SK-N-SH (cell line): ENCODE measurements around the gene RBL1. TPM values are rescaled to one million over a fixed set of nuclear protein-coding genes. Genes with fewer than 3 reads are reported as not detected.

ENCODE experiments used
- CTCF ChIA-PET: fragments of 300-600, 350-600 bp; formaldehyde crosslinking; extraction: SDS; loops from one replicate; lab custom pipeline; 2021; lab: Yijun Ruan, JAX
- POLR2A ChIA-PET: fragments of 350-600 bp; sonication (Branson Sonifier 250); formaldehyde crosslinking; extraction: SDS; loops from one replicate; lab custom pipeline; 2020; ENCODE audit warnings: antibody characterized with exemption, inconsistent platforms; lab: Yijun Ruan, JAX
- DNase-seq: peaks from one replicate; pipeline ENCODE4 v3.0.0; 2012
- H2AFZ ChIP-seq: fragments of 200-600 bp; sonication (generic); 2 replicates; pipeline ENCODE4 v1.8.1; 2016; ENCODE audit warnings: antibody characterized with exemption, mild to moderate bottlenecking, low read depth
- H3F3A ChIP-seq: fragments of 200-600 bp; sonication (generic); replicated peaks from 2 replicates; pipeline ENCODE3; 2016; ENCODE audit warnings: antibody characterized with exemption, mild to moderate bottlenecking; ENCODE audit not compliant: insufficient read depth
- H3K27ac ChIP-seq, 2 experiments: fragments of 200-500 bp in 1 of 2; fragments of 200-600 bp in 1 of 2; sonication (Bioruptor generic) in 1 of 2; sonication (generic), shearing (Covaris generic) in 1 of 2; 2 replicates each; pipeline versions ENCODE4 v1.5.1 to v1.6.1; 2014 to 2016; ENCODE audit warnings: low read depth in 2 of 2, inconsistent platforms in 1 of 2, low read length in 1 of 2, mild to moderate bottlenecking in 1 of 2, mixed read lengths in 1 of 2
- H3K27me3 ChIP-seq: fragments of 200-600 bp; sonication (generic), shearing (Covaris generic); 2 replicates; pipeline ENCODE4 v1.6.1; 2016; ENCODE audit warnings: mixed run types; ENCODE audit not compliant: insufficient read depth
- H3K36me3 ChIP-seq, 2 experiments: fragments of 200-500 bp in 1 of 2; fragments of 200-600 bp in 1 of 2; sonication (Bioruptor generic) in 1 of 2; sonication (generic) in 1 of 2; replicated peaks in 1 of 2; 2 replicates each; pipeline versions ENCODE3 to v1.5.1; 2014 to 2016; ENCODE audit warnings: low read length in 1 of 2, mild to moderate bottlenecking in 1 of 2; ENCODE audit not compliant: insufficient read depth in 2 of 2, control insufficient read depth in 1 of 2
- H3K4me1 ChIP-seq, 2 experiments: fragments of 200-500 bp in 1 of 2; fragments of 200-600 bp in 1 of 2; sonication (Bioruptor generic) in 1 of 2; sonication (generic), shearing (Covaris generic) in 1 of 2; 2 replicates each; pipeline versions ENCODE4 v1.5.1 to v1.6.1; 2014 to 2016; ENCODE audit warnings: low read depth in 1 of 2, low read length in 1 of 2, mixed run types in 1 of 2; ENCODE audit not compliant: insufficient read depth in 2 of 2, control insufficient read depth in 1 of 2
- H3K4me2 ChIP-seq: fragments of 200-600 bp; sonication (generic), shearing (Covaris generic); 2 replicates; pipeline ENCODE4 v1.6.1; 2017; ENCODE audit warnings: mixed run types
- H3K4me3 ChIP-seq, 2 experiments: fragments of 200-500 bp in 1 of 2; fragments of 200-600 bp in 1 of 2; sonication (Bioruptor generic) in 1 of 2; sonication (generic), shearing (Covaris generic) in 1 of 2; 2 replicates each; pipeline versions ENCODE4 v1.5.1 to v1.8.1; 2014 to 2016; ENCODE audit warnings: low read depth in 2 of 2, inconsistent platforms in 1 of 2, low read length in 1 of 2, mild to moderate bottlenecking in 1 of 2, mixed read lengths in 1 of 2, moderate library complexity in 1 of 2
- H3K79me2 ChIP-seq: fragments of 200-600 bp; sonication (generic); 2 replicates; pipeline ENCODE4 v1.8.1; 2017; ENCODE audit warnings: mild to moderate bottlenecking; ENCODE audit not compliant: insufficient read depth
- H3K9ac ChIP-seq: fragments of 200-600 bp; sonication (generic); 2 replicates; pipeline ENCODE4 v1.6.1; 2017; ENCODE audit warnings: mixed run types
- H3K9me2 ChIP-seq: fragments of 200-600 bp; sonication (generic); 2 replicates; pipeline ENCODE4 v1.6.1; 2017; ENCODE audit warnings: mixed run types
- H3K9me3 ChIP-seq: fragments of 200-600 bp; sonication (generic); 2 replicates; pipeline ENCODE4 v1.6.1; 2017; ENCODE audit warnings: mixed run types, mild to moderate bottlenecking, moderate library complexity
- H4K20me1 ChIP-seq: fragments of 200-600 bp; sonication (generic); 2 replicates; pipeline ENCODE4 v1.6.1; 2017; ENCODE audit warnings: mild to moderate bottlenecking, mixed run types; ENCODE audit not compliant: insufficient read depth
- CHD2 ChIP-seq: fragments of 150-350 bp; IDR thresholded peaks from 2 replicates; pipeline ENCODE4 v1.6.1; 2018; ENCODE audit warnings: low read length; ENCODE audit not compliant: partially characterized antibody
- ELF1 ChIP-seq: IDR thresholded peaks from 2 replicates; pipeline ENCODE4 v1.4.0; 2012
- EP300 ChIP-seq, 2 experiments: IDR thresholded peaks; 2 replicates each; pipeline versions ENCODE4 v1.4.0 to v1.6.1; 2012; ENCODE audit warnings: borderline replicate concordance in 1 of 2, low read depth in 1 of 2, low read length in 1 of 2
- EZH2phosphoT487 ChIP-seq: fragments of 200-600 bp; sonication (generic); IDR thresholded peaks from 2 replicates; pipeline ENCODE4 v1.6.1; 2017; ENCODE audit warnings: low read depth, mixed run types, mild to moderate bottlenecking, antibody characterized with exemption, moderate library complexity, borderline replicate concordance
- FOSL2 ChIP-seq: IDR thresholded peaks from 2 replicates; pipeline ENCODE4 v1.4.0; 2012; ENCODE audit warnings: low read depth, mild to moderate bottlenecking, moderate library complexity, borderline replicate concordance
- FOXJ3 ChIP-seq: sonication (generic); formaldehyde crosslinking; IDR thresholded peaks from 2 replicates; pipeline ENCODE4 v1.5.1; 2020; ENCODE audit warnings: mild to moderate bottlenecking, missing genetic modification reagents
- FOXM1 ChIP-seq: IDR thresholded peaks from 2 replicates; pipeline ENCODE4 v1.4.0; 2012; ENCODE audit warnings: low read depth, mild to moderate bottlenecking
- GATA2 ChIP-seq: sonication (generic); formaldehyde crosslinking; IDR thresholded peaks from 2 replicates; pipeline ENCODE4 v1.5.0; 2020; ENCODE audit warnings: mild to moderate bottlenecking, missing genetic modification reagents
- JUND ChIP-seq: IDR thresholded peaks from 2 replicates; pipeline ENCODE4 v1.4.0; 2012
- MXI1 ChIP-seq: IDR thresholded peaks from 2 replicates; pipeline ENCODE4 v1.6.1; 2012; ENCODE audit warnings: mild to moderate bottlenecking, low read depth, low read length, improper control_type of control experiment
- NFIC ChIP-seq: IDR thresholded peaks from 2 replicates; pipeline ENCODE4 v1.4.0; 2012; ENCODE audit warnings: borderline replicate concordance
- NRF1 ChIP-seq: IDR thresholded peaks from 2 replicates; pipeline ENCODE4 v1.6.1; 2012; ENCODE audit warnings: low read depth, mild to moderate bottlenecking, low read length
- POLR2AphosphoS5 ChIP-seq: IDR thresholded peaks from 2 replicates; pipeline ENCODE4 v1.6.1; 2012; ENCODE audit warnings: low read depth, low read length
- RAD21 ChIP-seq: IDR thresholded peaks from 2 replicates; pipeline ENCODE4 v1.6.1; 2012; ENCODE audit warnings: mild to moderate bottlenecking, low read length
- RCOR1 ChIP-seq: fragments of 150-350 bp; IDR thresholded peaks from 2 replicates; pipeline ENCODE4 v1.6.1; 2017; ENCODE audit warnings: antibody characterized with exemption, low read length
- RXRA ChIP-seq: IDR thresholded peaks from 2 replicates; pipeline ENCODE4 v1.4.0; 2012; ENCODE audit warnings: low read depth, mild to moderate bottlenecking, borderline replicate concordance
- TAF1 ChIP-seq: IDR thresholded peaks from 2 replicates; pipeline ENCODE4 v1.6.1; 2012; ENCODE audit warnings: low read depth, mild to moderate bottlenecking, low read length, moderate library complexity, borderline replicate concordance
- TCF12 ChIP-seq: IDR thresholded peaks from 2 replicates; pipeline ENCODE4 v1.4.0; 2012
- TEAD4 ChIP-seq: IDR thresholded peaks from 2 replicates; pipeline ENCODE4 v1.4.0; 2012; ENCODE audit warnings: mild to moderate bottlenecking, borderline replicate concordance; ENCODE audit not compliant: insufficient read depth
- YY1 ChIP-seq: IDR thresholded peaks from 2 replicates; pipeline ENCODE4 v1.4.0; 2012; ENCODE audit warnings: low read depth, mild to moderate bottlenecking
- WGBS: methylation state at CpG from one replicate; pipeline ENCODE4 v1.1.6; 2017; ENCODE audit warnings: low lambda C conversion rate; 5-methylcytosine and 5-hydroxymethylcytosine counted together
- polyA plus RNA-seq, 3 experiments: library from polyadenylated mRNA; depleted of rRNA; stranded (reverse); fragments of >200 nt; gene quantifications; 2 replicates each; pipeline ENCODE4 v1.2.3, GENCODE V29; 2012
- TF ChIP-seq, protein P1 (sequence below): IDR thresholded peaks from 2 replicates; pipeline ENCODE4 v1.4.0; 2012; ENCODE audit warnings: low read depth
- TF ChIP-seq, protein P2 (sequence below): fragments of 150-350 bp; IDR thresholded peaks from 2 replicates; pipeline ENCODE4 v1.6.1; 2017; ENCODE audit warnings: antibody characterized with exemption, low read length, low read depth, borderline replicate concordance
- TF ChIP-seq, protein P3 (sequence below): IDR thresholded peaks from 2 replicates; pipeline ENCODE4 v1.4.0; 2012; ENCODE audit warnings: low read depth, borderline replicate concordance
- TF ChIP-seq, protein P4 (sequence below): IDR thresholded peaks from 2 replicates; pipeline ENCODE4 v1.6.1; 2012; ENCODE audit warnings: mild to moderate bottlenecking, low read depth, low read length, moderate library complexity

The RBL1 gene
- polyA plus RNA-seq, 1 of the 3 experiments (the other 2 are of a cell fraction): 2.5 TPM

DNA sequence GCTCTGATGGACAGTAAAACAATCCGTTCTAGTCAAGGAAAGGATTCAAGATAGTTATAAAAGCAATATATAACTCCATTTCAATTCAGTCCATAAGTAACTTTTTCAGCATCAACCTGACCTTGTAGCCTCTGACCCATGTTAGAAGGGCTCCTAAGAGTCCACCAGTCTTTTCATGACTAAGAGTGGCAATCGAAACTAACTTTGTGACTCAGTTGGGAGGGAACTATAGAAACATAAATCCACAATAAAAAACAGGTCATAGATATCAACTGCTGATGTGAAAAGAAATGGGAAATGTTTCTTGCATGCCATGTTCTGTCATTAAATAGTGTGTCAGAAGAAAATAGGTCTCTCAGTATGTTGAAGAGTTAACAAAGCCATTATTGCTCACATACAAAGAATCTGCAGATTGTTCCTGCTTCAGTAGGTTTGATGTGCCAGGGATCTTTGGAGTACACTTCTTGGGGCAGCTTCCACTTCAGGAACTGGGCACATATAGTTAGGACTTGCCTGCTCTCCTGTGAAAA is 16.2 kb upstream of the RBL1 start:
- Histone ChIP-seq H3K4me2 (no peak overlapping the region), H4K20me1 (no peaks in the 10 kb centered on the region), H3K9ac (no peak overlapping the region), H3K4me3 (no peak overlapping the region), H2AFZ (no peak overlapping the region), H3K4me1 (no peaks in the 10 kb centered on the region), H3F3A (no peaks in the 10 kb centered on the region), H3K9me2 (no peaks in the 10 kb centered on the region), H3K9me3 (no peaks in the 10 kb centered on the region), H3K27ac (no peak overlapping the region), H3K36me3 (no peaks in the 10 kb centered on the region), H3K79me2 (no peaks in the 10 kb centered on the region), H3K27me3 (no peaks in the 10 kb centered on the region)
- 67% methylated on average over 2 of the region's 2 CpGs for WGBS
- DNase-seq: no peak
- CTCF ChIA-PET: no interaction called here
- TF ChIP-seq FOSL2: no peak
- TF ChIP-seq RAD21: no peak
- no peak for TF ChIP-seq POLR2AphosphoS5
- TF ChIP-seq RXRA: no peak
- no peak for TF ChIP-seq TEAD4
- no peak for TF ChIP-seq EP300 (IDR thresholded peaks at IDR 0.05; ENCODE audit: borderline replicate concordance in 1 of 2, low read depth in 1 of 2, low read length in 1 of 2)
- no peak for TF ChIP-seq EZH2phosphoT487
- no peak for TF ChIP-seq FOXM1
- TF ChIP-seq YY1: no peak
- no peak for TF ChIP-seq TAF1
- TF ChIP-seq, protein P1, sequence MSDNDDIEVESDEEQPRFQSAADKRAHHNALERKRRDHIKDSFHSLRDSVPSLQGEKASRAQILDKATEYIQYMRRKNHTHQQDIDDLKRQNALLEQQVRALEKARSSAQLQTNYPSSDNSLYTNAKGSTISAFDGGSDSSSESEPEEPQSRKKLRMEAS: no peak
- TF ChIP-seq CHD2: no peak
- TF ChIP-seq, protein P2, sequence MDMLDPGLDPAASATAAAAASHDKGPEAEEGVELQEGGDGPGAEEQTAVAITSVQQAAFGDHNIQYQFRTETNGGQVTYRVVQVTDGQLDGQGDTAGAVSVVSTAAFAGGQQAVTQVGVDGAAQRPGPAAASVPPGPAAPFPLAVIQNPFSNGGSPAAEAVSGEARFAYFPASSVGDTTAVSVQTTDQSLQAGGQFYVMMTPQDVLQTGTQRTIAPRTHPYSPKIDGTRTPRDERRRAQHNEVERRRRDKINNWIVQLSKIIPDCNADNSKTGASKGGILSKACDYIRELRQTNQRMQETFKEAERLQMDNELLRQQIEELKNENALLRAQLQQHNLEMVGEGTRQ: no peak
- no peak for TF ChIP-seq GATA2 (CRISPR knock-in tag)
- no peak for TF ChIP-seq NFIC
- TF ChIP-seq, protein P3, sequence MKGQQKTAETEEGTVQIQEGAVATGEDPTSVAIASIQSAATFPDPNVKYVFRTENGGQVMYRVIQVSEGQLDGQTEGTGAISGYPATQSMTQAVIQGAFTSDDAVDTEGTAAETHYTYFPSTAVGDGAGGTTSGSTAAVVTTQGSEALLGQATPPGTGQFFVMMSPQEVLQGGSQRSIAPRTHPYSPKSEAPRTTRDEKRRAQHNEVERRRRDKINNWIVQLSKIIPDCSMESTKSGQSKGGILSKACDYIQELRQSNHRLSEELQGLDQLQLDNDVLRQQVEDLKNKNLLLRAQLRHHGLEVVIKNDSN: no peak
- TF ChIP-seq FOXJ3 (CRISPR knock-in tag): no peak
- TF ChIP-seq JUND: no peak
- no peak for TF ChIP-seq TCF12
- TF ChIP-seq ELF1: no peak
- POLR2A ChIA-PET: no interaction called here

DNA sequence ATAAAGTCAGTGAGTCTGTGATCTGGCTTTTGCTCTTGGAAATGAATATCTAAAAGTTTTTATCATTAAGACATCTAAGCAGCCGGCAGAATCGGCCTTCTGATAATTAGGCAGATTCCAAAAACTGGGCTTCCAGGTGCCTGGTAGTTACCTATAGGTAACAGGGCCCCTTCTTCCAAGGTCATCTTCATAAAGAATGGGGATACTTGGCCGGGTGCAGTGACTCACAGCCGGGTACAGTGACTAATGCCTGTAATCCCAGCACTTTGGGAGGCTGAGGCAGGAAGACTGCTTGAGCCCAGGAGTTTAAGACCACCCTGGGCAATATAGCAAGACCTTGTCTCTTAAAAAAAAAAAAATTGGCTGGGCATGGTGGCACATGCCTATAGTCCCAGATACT is 12.9 kb upstream of the RBL1 start:
- no peak overlapping the region for H3K4me3 ChIP-seq
- no peaks in the 10 kb centered on the region for H3K27me3 ChIP-seq
- H3K4me2 ChIP-seq: no peak overlapping the region
- H3K9ac ChIP-seq: no peak overlapping the region
- no peaks in the 10 kb centered on the region for H3K9me2 ChIP-seq
- no peak overlapping the region for H2AFZ ChIP-seq
- no peaks in the 10 kb centered on the region for H4K20me1 ChIP-seq
- no peaks in the 10 kb centered on the region for H3K36me3 ChIP-seq
- no peaks in the 10 kb centered on the region for H3K9me3 ChIP-seq
- H3K27ac ChIP-seq: no peak overlapping the region
- no peaks in the 10 kb centered on the region for H3K79me2 ChIP-seq
- CTCF ChIA-PET: no interaction called here
- no peak for DNase-seq
- H3F3A ChIP-seq: peaks cover under 1% of the 10 kb centered on the region
- H3K4me1 ChIP-seq: no peaks in the 10 kb centered on the region
- POLR2A ChIA-PET: no interaction called here
- 78% methylated on average over 3 of the region's 4 CpGs for WGBS
- TF ChIP-seq EP300 (IDR thresholded peaks at IDR 0.05; ENCODE audit: borderline replicate concordance in 1 of 2, low read depth in 1 of 2, low read length in 1 of 2) (no peak), TAF1 (no peak), FOXJ3 (CRISPR knock-in tag) (no peak), TEAD4 (no peak), POLR2AphosphoS5 (no peak), RAD21 (no peak), RXRA (no peak), TCF12 (no peak), ELF1 (no peak), EZH2phosphoT487 (no peak), MXI1 (no peak), RCOR1 (no peak), NRF1 (no peak)
- TF ChIP-seq, protein P4, sequence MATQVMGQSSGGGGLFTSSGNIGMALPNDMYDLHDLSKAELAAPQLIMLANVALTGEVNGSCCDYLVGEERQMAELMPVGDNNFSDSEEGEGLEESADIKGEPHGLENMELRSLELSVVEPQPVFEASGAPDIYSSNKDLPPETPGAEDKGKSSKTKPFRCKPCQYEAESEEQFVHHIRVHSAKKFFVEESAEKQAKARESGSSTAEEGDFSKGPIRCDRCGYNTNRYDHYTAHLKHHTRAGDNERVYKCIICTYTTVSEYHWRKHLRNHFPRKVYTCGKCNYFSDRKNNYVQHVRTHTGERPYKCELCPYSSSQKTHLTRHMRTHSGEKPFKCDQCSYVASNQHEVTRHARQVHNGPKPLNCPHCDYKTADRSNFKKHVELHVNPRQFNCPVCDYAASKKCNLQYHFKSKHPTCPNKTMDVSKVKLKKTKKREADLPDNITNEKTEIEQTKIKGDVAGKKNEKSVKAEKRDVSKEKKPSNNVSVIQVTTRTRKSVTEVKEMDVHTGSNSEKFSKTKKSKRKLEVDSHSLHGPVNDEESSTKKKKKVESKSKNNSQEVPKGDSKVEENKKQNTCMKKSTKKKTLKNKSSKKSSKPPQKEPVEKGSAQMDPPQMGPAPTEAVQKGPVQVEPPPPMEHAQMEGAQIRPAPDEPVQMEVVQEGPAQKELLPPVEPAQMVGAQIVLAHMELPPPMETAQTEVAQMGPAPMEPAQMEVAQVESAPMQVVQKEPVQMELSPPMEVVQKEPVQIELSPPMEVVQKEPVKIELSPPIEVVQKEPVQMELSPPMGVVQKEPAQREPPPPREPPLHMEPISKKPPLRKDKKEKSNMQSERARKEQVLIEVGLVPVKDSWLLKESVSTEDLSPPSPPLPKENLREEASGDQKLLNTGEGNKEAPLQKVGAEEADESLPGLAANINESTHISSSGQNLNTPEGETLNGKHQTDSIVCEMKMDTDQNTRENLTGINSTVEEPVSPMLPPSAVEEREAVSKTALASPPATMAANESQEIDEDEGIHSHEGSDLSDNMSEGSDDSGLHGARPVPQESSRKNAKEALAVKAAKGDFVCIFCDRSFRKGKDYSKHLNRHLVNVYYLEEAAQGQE: no peak
- TF ChIP-seq, protein P1: no peak
